SK-N-SH (cell line): ENCODE results near the gene SLC35F5.

Experiments
- CHD2 ChIP-seq: fragments of 150-350 bp; IDR thresholded peaks from 2 replicates; pipeline ENCODE4 v1.6.1; 2018; ENCODE audit warnings: low read length; ENCODE audit not compliant: partially characterized antibody
- FOXJ3 ChIP-seq: sonication (generic); formaldehyde crosslinking; IDR thresholded peaks from 2 replicates; pipeline ENCODE4 v1.5.1; 2020; ENCODE audit warnings: mild to moderate bottlenecking, missing genetic modification reagents
- POLR2AphosphoS5 ChIP-seq: IDR thresholded peaks from 2 replicates; pipeline ENCODE4 v1.6.1; 2012; ENCODE audit warnings: low read depth, low read length
- SMC3 ChIP-seq: IDR thresholded peaks from 2 replicates; pipeline ENCODE4 v1.6.1; 2012; ENCODE audit warnings: low read depth, low read length, improper control_type of control experiment
- TAF1 ChIP-seq: IDR thresholded peaks from 2 replicates; pipeline ENCODE4 v1.6.1; 2012; ENCODE audit warnings: low read depth, mild to moderate bottlenecking, low read length, moderate library complexity, borderline replicate concordance
- TF ChIP-seq, protein P1 (sequence below): fragments of 200-600 bp; sonication (generic); IDR thresholded peaks from 2 replicates; pipeline ENCODE4 v1.6.1; 2017; ENCODE audit warnings: antibody characterized with exemption, mild to moderate bottlenecking, moderate library complexity
- TF ChIP-seq, protein P2 (sequence below): IDR thresholded peaks from 2 replicates; pipeline ENCODE4 v1.6.1; 2012; ENCODE audit warnings: mild to moderate bottlenecking, low read depth, low read length, moderate library complexity

DNA sequence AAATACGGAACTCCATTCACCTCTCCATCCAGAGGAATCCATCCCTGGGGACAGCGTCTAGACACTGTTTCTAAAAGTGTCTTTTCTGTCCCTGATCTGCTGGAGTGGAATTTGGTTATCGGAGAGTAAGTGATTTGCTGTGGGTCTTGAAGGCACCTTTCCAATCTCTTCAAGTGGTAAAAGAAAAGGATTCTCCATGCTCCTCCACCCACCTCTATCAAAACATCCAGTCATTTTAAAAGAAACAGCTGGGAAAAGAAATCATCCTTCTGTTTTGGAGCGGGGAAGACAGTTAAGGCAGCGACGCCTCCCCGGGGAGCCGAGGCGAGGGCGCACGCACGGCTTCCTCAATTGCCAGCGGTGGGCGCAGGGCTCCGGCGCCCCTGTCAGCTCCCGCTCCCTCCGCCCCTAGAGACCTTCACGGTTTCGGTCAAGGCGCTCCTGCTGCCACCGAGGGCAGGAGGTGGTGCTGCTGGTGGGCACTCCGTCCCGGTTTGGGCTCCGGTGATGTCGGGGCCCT is 547 bp downstream of the SLC35F5 start:
- TF ChIP-seq POLR2AphosphoS5 = no peak
- no peak for TF ChIP-seq TAF1
- TF ChIP-seq, protein P1, sequence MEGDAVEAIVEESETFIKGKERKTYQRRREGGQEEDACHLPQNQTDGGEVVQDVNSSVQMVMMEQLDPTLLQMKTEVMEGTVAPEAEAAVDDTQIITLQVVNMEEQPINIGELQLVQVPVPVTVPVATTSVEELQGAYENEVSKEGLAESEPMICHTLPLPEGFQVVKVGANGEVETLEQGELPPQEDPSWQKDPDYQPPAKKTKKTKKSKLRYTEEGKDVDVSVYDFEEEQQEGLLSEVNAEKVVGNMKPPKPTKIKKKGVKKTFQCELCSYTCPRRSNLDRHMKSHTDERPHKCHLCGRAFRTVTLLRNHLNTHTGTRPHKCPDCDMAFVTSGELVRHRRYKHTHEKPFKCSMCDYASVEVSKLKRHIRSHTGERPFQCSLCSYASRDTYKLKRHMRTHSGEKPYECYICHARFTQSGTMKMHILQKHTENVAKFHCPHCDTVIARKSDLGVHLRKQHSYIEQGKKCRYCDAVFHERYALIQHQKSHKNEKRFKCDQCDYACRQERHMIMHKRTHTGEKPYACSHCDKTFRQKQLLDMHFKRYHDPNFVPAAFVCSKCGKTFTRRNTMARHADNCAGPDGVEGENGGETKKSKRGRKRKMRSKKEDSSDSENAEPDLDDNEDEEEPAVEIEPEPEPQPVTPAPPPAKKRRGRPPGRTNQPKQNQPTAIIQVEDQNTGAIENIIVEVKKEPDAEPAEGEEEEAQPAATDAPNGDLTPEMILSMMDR = no peak; the same call in 1 of the 2 replicates
- TF ChIP-seq SMC3 = no peak
- no peak for TF ChIP-seq CHD2
- no peak for TF ChIP-seq FOXJ3 (CRISPR knock-in tag)
- TF ChIP-seq, protein P2, sequence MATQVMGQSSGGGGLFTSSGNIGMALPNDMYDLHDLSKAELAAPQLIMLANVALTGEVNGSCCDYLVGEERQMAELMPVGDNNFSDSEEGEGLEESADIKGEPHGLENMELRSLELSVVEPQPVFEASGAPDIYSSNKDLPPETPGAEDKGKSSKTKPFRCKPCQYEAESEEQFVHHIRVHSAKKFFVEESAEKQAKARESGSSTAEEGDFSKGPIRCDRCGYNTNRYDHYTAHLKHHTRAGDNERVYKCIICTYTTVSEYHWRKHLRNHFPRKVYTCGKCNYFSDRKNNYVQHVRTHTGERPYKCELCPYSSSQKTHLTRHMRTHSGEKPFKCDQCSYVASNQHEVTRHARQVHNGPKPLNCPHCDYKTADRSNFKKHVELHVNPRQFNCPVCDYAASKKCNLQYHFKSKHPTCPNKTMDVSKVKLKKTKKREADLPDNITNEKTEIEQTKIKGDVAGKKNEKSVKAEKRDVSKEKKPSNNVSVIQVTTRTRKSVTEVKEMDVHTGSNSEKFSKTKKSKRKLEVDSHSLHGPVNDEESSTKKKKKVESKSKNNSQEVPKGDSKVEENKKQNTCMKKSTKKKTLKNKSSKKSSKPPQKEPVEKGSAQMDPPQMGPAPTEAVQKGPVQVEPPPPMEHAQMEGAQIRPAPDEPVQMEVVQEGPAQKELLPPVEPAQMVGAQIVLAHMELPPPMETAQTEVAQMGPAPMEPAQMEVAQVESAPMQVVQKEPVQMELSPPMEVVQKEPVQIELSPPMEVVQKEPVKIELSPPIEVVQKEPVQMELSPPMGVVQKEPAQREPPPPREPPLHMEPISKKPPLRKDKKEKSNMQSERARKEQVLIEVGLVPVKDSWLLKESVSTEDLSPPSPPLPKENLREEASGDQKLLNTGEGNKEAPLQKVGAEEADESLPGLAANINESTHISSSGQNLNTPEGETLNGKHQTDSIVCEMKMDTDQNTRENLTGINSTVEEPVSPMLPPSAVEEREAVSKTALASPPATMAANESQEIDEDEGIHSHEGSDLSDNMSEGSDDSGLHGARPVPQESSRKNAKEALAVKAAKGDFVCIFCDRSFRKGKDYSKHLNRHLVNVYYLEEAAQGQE = no peak
